Endothelial cell of hepatic sinusoid (primary cell): Measurements from ENCODE around the gene FAM184B.

Experiments
- in situ Hi-C: cut with HindIII; loops from 2 replicates; pipeline ENCODE4 v1.10.0; 2017; ENCODE audit warnings: low sequenced_read_pairs

Gene FAM184B

GRCh38 chr4:17646693-17647092 is 134.7 kb downstream of the FAM184B start:
- in situ Hi-C loops = no loop called here

GRCh38 chr4:17642398-17642783 is 139.0 kb downstream of the FAM184B start:
- in situ Hi-C loops = no loop called here

GRCh38 chr4:17639136-17639535 is 142.3 kb downstream of the FAM184B start:
- in situ Hi-C loops = no loop called here

- in situ Hi-C loops = no loop called here
Measured at GRCh38 chr4:17636696-17637622, 144.5 kb downstream of the FAM184B start.

- in situ Hi-C loops = no loop called here
Measured at GRCh38 chr4:17636341-17636695, 145.1 kb downstream of the FAM184B start.

GRCh38 chr4:17635056-17635455 is 146.4 kb downstream of the FAM184B start:
- in situ Hi-C loops = no loop called here

GRCh38 chr4:17633600-17633999 is 147.8 kb downstream of the FAM184B start:
- in situ Hi-C loops = no loop called here

- in situ Hi-C loops = no loop called here
Measured at GRCh38 chr4:17630228-17630627, 151.2 kb downstream of the FAM184B start.

- in situ Hi-C loops = no loop called here
Measured at GRCh38 chr4:17624821-17625220, 156.6 kb downstream of the FAM184B start.

- in situ Hi-C loops = no loop called here
Measured at GRCh38 chr4:17623451-17624001, 157.9 kb downstream of the FAM184B start.

- in situ Hi-C loops = no loop called here
Measured at GRCh38 chr4:17619416-17620105, 161.9 kb downstream of the FAM184B start.

GRCh38 chr4:17618926-17619325 is 162.5 kb downstream of the FAM184B start:
- in situ Hi-C loops = no loop called here

- in situ Hi-C loops = no loop called here
Measured at GRCh38 chr4:17616283-17616682, 165.1 kb downstream of the FAM184B start.

- in situ Hi-C loops = no loop called here
Measured at GRCh38 chr4:17614416-17615299, 166.8 kb downstream of the FAM184B start, which contains the start of gene MED28. MED28 (plus strand) TSS chr4:17614641; CDS start chr4:17614655, 14 bp downstream.

GRCh38 chr4:17613761-17614415 is 167.5 kb downstream of the FAM184B start:
- in situ Hi-C loops = no loop called here

- in situ Hi-C loops = loop anchor here (5.0 kb wide), 1 partner anchor 58 kb away; no protein-coding TSS in a partner anchor
Measured at GRCh38 chr4:17605236-17605635, 176.2 kb downstream of the FAM184B start.

GRCh38 chr4:17599826-17600225 is 181.6 kb downstream of the FAM184B start:
- in situ Hi-C loops = no loop called here

- in situ Hi-C loops = no loop called here
Measured at GRCh38 chr4:17597517-17597916, 183.9 kb downstream of the FAM184B start.

GRCh38 chr4:17595471-17596005 is 185.9 kb downstream of the FAM184B start:
- in situ Hi-C loops = no loop called here

GRCh38 chr4:17589355-17589754 is 192.1 kb downstream of the FAM184B start:
- in situ Hi-C loops = no loop called here
